A549 (cell line): ENCODE data around the gene TNS1. TPM values are rescaled to one million over a fixed set of nuclear protein-coding genes. Genes with fewer than 3 reads are reported as not detected.
A peak's percentile ranks its signal among the peaks of the same experiment; 100 is the strongest.

Experiments
- ATAC-seq, 2 experiments: fragments of 200-7000 bp in 1 of 2; fragments of >200 bp in 1 of 2; cut with Nextera tagmentation in 1 of 2; cut with Tn5 transposase in 1 of 2; 3 replicates each; pipeline versions ENCODE4 v1.8.0 to v1.9.1; 2018 to 2020; ENCODE audit warnings: mild to moderate bottlenecking in 1 of 2, moderate library complexity in 1 of 2
- CTCF ChIA-PET: fragments of 300-600 bp; sonication (Branson Sonifier 250); formaldehyde crosslinking; extraction: SDS; loops from one replicate; lab custom pipeline; 2021; ENCODE audit warnings: antibody characterized with exemption, inconsistent platforms; lab: Yijun Ruan, JAX
- POLR2A ChIA-PET: fragments of 350-600 bp; formaldehyde crosslinking; extraction: SDS; loops from one replicate; lab custom pipeline; 2021; ENCODE audit warnings: antibody characterized with exemption, inconsistent platforms; lab: Yijun Ruan, JAX
- DNase-seq, 2 experiments: peaks; one replicate each; pipeline versions ENCODE4 v3.0.0 to v3.0.0-alpha.2; 2011 to 2016; ENCODE audit warnings: low read depth in 1 of 2, low spot score in 1 of 2
- FAIRE-seq: peaks from 2 replicates; lab custom pipeline; 2011; peaks lifted over from hg19 to GRCh38; lab: Jason Lieb, UNC
- H3K27ac ChIP-seq, 2 experiments: fragments of >200 bp; sonication (Bioruptor Twin); formaldehyde crosslinking; 3 replicates each; pipeline ENCODE4 v1.5.1; 2016 to 2017
- H3K4me1 ChIP-seq: fragments of >200 bp; sonication (Bioruptor Twin); formaldehyde crosslinking; 3 replicates; pipeline ENCODE4 v1.6.1; 2016
- H3K4me2 ChIP-seq: fragments of >200 bp; sonication (Bioruptor Twin); formaldehyde crosslinking; 3 replicates; pipeline ENCODE4 v1.6.1; 2016
- H3K4me3 ChIP-seq: fragments of >200 bp; sonication (Bioruptor Twin); formaldehyde crosslinking; 3 replicates; pipeline ENCODE4 v1.5.1; 2016
- H3K9me3 ChIP-seq: fragments of >200 bp; sonication (Bioruptor Twin); formaldehyde crosslinking; 3 replicates; pipeline ENCODE4 v1.6.1; 2016
- CBX2 ChIP-seq: fragments of 200-600 bp; sonication (generic); IDR thresholded peaks from 2 replicates; pipeline ENCODE4 v1.6.1; 2016; ENCODE audit warnings: low read depth, mild to moderate bottlenecking, borderline replicate concordance
- CEBPB ChIP-seq, 2 experiments: fragments of >200 bp in 1 of 2; sonication (Bioruptor Twin) in 1 of 2; formaldehyde crosslinking in 1 of 2; IDR thresholded peaks; 2 replicates each; pipeline ENCODE4 v1.6.1; 2012 to 2016
- CHD4 ChIP-seq: fragments of 200-600 bp; sonication (generic); IDR thresholded peaks from 2 replicates; pipeline ENCODE4 v1.6.1; 2016; ENCODE audit warnings: antibody characterized with exemption, mild to moderate bottlenecking, borderline replicate concordance
- EHF ChIP-seq: fragments of 250-450 bp; sonication (Bioruptor Pico); IDR thresholded peaks from 2 replicates; pipeline ENCODE4 v1.5.0; 2020; ENCODE audit warnings: mild to moderate bottlenecking
- EHMT2 ChIP-seq: fragments of 200-600 bp; sonication (generic); IDR thresholded peaks from 2 replicates; pipeline ENCODE4 v1.6.1; 2016; ENCODE audit warnings: antibody characterized with exemption, low read depth, mild to moderate bottlenecking, moderate library complexity
- ESRRA ChIP-seq: fragments of 150-350 bp; IDR thresholded peaks from 2 replicates; pipeline ENCODE4 v1.6.1; 2014; ENCODE audit warnings: mild to moderate bottlenecking, low read length, borderline replicate concordance
- GATA3 ChIP-seq: IDR thresholded peaks from 2 replicates; pipeline ENCODE4 v1.6.1; 2012; ENCODE audit warnings: borderline replicate concordance
- HDAC2 ChIP-seq: fragments of 200-600 bp; sonication (generic); IDR thresholded peaks from 2 replicates; pipeline ENCODE4 v1.6.1; 2016
- HOXA7 ChIP-seq: fragments of 250-450 bp; sonication (Bioruptor Pico); IDR thresholded peaks from 2 replicates; pipeline ENCODE4 v1.5.0; 2020; ENCODE audit warnings: mild to moderate bottlenecking, moderate library complexity
- HOXB5 ChIP-seq: fragments of 250-450 bp; sonication (Bioruptor Pico); IDR thresholded peaks from 2 replicates; pipeline ENCODE4 v1.5.0; 2020; ENCODE audit warnings: mild to moderate bottlenecking, moderate library complexity
- JUN ChIP-seq, 2 experiments: fragments of >200 bp; sonication (Bioruptor Twin); formaldehyde crosslinking; IDR thresholded peaks; 2 replicates in 1 of 2; 3 replicates in 1 of 2; pipeline ENCODE4 v1.6.1; 2016 to 2017
- JUNB ChIP-seq: fragments of >200 bp; sonication (Bioruptor Twin); formaldehyde crosslinking; IDR thresholded peaks from 2 replicates; pipeline ENCODE4 v1.6.1; 2016
- NFE2L2 ChIP-seq: fragments of 150-350 bp; conservative IDR thresholded peaks from 2 replicates; pipeline ENCODE4 v1.6.1; 2014; ENCODE audit warnings: low read length
- PHF8 ChIP-seq: fragments of 200-600 bp; sonication (generic); IDR thresholded peaks from 2 replicates; pipeline ENCODE4 v1.6.1; 2016; ENCODE audit warnings: low read depth, mild to moderate bottlenecking, antibody characterized with exemption, moderate library complexity, borderline replicate concordance
- POLR2AphosphoS2 ChIP-seq: conservative IDR thresholded peaks from 2 replicates; pipeline ENCODE4 v1.6.1; 2012; ENCODE audit warnings: low read length, improper control_type of control experiment, inconsistent platforms
- RNF2 ChIP-seq: fragments of 200-600 bp; sonication (generic); IDR thresholded peaks from 2 replicates; pipeline ENCODE4 v1.6.1; 2016; ENCODE audit warnings: low read depth, mild to moderate bottlenecking, antibody characterized with exemption, moderate library complexity, borderline replicate concordance
- SREBF2 ChIP-seq: fragments of 450-650 bp; IDR thresholded peaks from 2 replicates; pipeline ENCODE4 v1.6.1; 2014; ENCODE audit warnings: mild to moderate bottlenecking, moderate library complexity
- TFCP2L1 ChIP-seq: fragments of 250-450 bp; sonication (Bioruptor Pico); IDR thresholded peaks from 2 replicates; pipeline ENCODE4 v1.5.0; 2021; ENCODE audit warnings: mild to moderate bottlenecking
- TP53 ChIP-seq: fragments of 250-450 bp; sonication (Bioruptor Pico); IDR thresholded peaks from 2 replicates; pipeline ENCODE4 v1.5.0; 2021; ENCODE audit warnings: mild to moderate bottlenecking, moderate library complexity
- ZNF302 ChIP-seq: fragments of 250-450 bp; sonication (Bioruptor Pico); IDR thresholded peaks from 2 replicates; pipeline ENCODE4 v1.9.0; 2021; ENCODE audit warnings: inconsistent platforms, mild to moderate bottlenecking, moderate library complexity
- WGBS: methylation state at CpG from one replicate; pipeline ENCODE4 v1.1.6; 2017; ENCODE audit errors: missing lambda C conversion rate; 5-methylcytosine and 5-hydroxymethylcytosine counted together
- polyA plus RNA-seq, 4 experiments: library from polyadenylated mRNA; depleted of rRNA in 3 of 4; stranded (reverse); fragments of >200 nt; fragmentation: RNase III in 1 of 4; extraction: RNeasy Plus Mini Kit Qiagen cat#74134 plus additional on column Dnase treatment in 1 of 4; gene quantifications; 2 replicates in 3 of 4; 3 replicates in 1 of 4; pipeline ENCODE4 v1.2.3, GENCODE V29; 2011 to 2017
- TF ChIP-seq, protein P1 (sequence below): IDR thresholded peaks from 2 replicates; pipeline ENCODE4 v1.6.1; 2012
- TF ChIP-seq, protein P2 (sequence below): fragments of >200 bp; sonication (Bioruptor Twin); formaldehyde crosslinking; IDR thresholded peaks from 2 replicates; pipeline ENCODE4 v1.6.1; 2016
- TF ChIP-seq, protein P3 (sequence below): fragments of 150-350 bp; IDR thresholded peaks from 2 replicates; pipeline ENCODE4 v1.6.1; 2014; ENCODE audit warnings: low read depth, mild to moderate bottlenecking, low read length

Gene TNS1
- polyA plus RNA-seq, 2 of the 4 experiments (the other 2 are of a cell fraction) = 4.9 to 10.6 TPM

DNA sequence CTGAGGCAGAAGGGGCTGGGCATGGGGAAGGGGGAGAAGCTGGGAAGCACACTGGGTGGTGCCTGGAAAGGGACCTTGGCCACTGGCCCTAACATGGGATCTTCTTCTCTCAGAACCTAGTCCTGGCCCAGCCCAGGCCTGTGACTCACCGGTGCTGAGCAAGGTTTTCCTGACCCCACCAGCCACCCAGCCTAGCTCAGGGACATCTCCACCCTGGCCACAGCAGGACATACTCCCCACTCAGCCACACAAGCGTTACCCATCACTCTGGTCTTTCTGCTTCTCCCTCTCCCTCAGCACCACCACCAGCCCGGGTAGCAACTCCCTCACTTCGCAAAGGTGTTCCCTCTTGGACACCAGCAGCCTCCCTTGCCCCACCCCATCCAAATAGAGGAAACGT, 22.8 kb downstream of the TNS1 start:
- FAIRE-seq (no peak), ATAC-seq (peak in 1 of 2 experiments; percentile 38; a peak in 3 of 6 replicates), DNase-seq (no peak)
- no peak overlapping the region for H3K4me3 ChIP-seq
- TF ChIP-seq JUNB = no peak
- no peak for TF ChIP-seq CHD4
- TF ChIP-seq NFE2L2 = no peak
- no peak for TF ChIP-seq TP53 (CRISPR knock-in tag)
- no peak for TF ChIP-seq SREBF2
- no peak for TF ChIP-seq CEBPB (IDR thresholded peaks at IDR 0.05)
- TF ChIP-seq HOXB5 (CRISPR knock-in tag) = no peak
- TF ChIP-seq CBX2 = no peak
- no peak for TF ChIP-seq HDAC2
- no peak for TF ChIP-seq GATA3
- no peak for TF ChIP-seq ESRRA
- no peak for TF ChIP-seq JUN (IDR thresholded peaks at IDR 0.05)
- TF ChIP-seq, protein P1, sequence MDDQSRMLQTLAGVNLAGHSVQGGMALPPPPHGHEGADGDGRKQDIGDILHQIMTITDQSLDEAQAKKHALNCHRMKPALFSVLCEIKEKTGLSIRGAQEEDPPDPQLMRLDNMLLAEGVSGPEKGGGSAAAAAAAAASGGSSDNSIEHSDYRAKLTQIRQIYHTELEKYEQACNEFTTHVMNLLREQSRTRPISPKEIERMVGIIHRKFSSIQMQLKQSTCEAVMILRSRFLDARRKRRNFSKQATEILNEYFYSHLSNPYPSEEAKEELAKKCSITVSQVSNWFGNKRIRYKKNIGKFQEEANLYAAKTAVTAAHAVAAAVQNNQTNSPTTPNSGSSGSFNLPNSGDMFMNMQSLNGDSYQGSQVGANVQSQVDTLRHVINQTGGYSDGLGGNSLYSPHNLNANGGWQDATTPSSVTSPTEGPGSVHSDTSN = no peak
- no peak for TF ChIP-seq ZNF302
- TF ChIP-seq, protein P2, sequence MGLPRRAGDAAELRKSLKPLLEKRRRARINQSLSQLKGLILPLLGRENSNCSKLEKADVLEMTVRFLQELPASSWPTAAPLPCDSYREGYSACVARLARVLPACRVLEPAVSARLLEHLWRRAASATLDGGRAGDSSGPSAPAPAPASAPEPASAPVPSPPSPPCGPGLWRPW = no peak
- TF ChIP-seq RNF2 = no peak
- TF ChIP-seq PHF8 = no peak
- no peak for TF ChIP-seq POLR2AphosphoS2
- TF ChIP-seq EHMT2 = no peak
- no peak for TF ChIP-seq TFCP2L1 (CRISPR knock-in tag)
- no peaks in the 10 kb centered on the region for H3K9me3 ChIP-seq
- peaks cover 12% of the 10 kb centered on the region for H3K4me1 ChIP-seq
- ChIA-PET POLR2A (no interaction called here), CTCF (interaction anchor here (0.7 to 2.1 kb wide), 5 partner anchors 9 to 194 kb away, joined by 3 to 7 read pairs (median 4); no protein-coding TSS in a partner anchor)
- H3K27ac ChIP-seq = no peak overlapping the region; a peak in 1 of 6 replicates
- no peak overlapping the region for H3K4me2 ChIP-seq
- 67% methylated on average over 5 of the region's 5 CpGs for WGBS

DNA sequence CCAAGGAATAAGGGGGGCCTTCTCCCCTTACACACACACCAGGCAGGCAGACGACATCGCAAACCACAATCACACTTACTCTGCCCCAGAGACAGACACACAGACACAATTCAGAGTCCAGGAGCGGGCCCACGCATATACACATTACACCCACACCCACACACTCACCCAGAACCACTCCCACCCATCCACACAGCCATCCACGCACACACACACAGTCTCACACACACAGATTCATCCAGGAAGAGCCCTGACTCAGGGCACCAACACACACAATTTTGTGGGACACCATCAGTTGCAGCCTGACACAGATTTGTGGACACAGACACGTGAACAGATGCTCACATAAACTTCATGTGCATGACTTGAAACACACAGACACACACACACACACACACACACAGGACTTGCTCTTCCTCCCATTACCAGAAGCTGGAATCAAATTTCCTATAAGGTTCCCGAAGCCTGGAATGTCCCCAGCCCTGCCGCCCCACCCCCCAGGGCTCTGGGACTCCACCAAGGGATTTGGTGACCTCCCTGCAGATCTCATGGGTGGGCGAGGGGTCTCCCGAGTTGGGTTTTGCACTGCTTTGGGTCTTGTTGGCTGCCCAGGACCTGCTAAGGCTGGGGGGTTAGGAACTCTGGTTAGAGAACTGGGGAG, 23.5 kb downstream of the TNS1 start:
- no peak for FAIRE-seq
- Histone ChIP-seq H3K4me3 (no peak overlapping the region), H3K27ac (no peak overlapping the region), H3K4me1 (peaks cover 12% of the 10 kb centered on the region), H3K4me2 (no peak overlapping the region), H3K9me3 (no peaks in the 10 kb centered on the region)
- no peak for DNase-seq
- ATAC-seq = no peak
- ChIA-PET CTCF (interaction anchor here (0.7 to 2.2 kb wide), 5 partner anchors 10 to 194 kb away, joined by 3 to 7 read pairs (median 5); no protein-coding TSS in a partner anchor), POLR2A (no interaction called here)
- no peak for TF ChIP-seq ESRRA
- TF ChIP-seq, protein P3, sequence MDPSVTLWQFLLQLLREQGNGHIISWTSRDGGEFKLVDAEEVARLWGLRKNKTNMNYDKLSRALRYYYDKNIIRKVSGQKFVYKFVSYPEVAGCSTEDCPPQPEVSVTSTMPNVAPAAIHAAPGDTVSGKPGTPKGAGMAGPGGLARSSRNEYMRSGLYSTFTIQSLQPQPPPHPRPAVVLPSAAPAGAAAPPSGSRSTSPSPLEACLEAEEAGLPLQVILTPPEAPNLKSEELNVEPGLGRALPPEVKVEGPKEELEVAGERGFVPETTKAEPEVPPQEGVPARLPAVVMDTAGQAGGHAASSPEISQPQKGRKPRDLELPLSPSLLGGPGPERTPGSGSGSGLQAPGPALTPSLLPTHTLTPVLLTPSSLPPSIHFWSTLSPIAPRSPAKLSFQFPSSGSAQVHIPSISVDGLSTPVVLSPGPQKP = no peak
- TF ChIP-seq EHF (CRISPR knock-in tag) = no peak
- TF ChIP-seq CEBPB (IDR thresholded peaks at IDR 0.05) = no peak
- no peak for TF ChIP-seq HOXA7 (CRISPR knock-in tag)
- 67% methylated on average over 9 of the region's 10 CpGs for WGBS
